ENCODE measurements around the gene IRX6.

GRCh38 chr16:55330781-55331647 is 7.0 kb downstream of the IRX6 start:
- no peak for TF ChIP-seq GATA2 (IDR thresholded peaks at IDR 0.05; ENCODE audit: low read depth, low read length)
- TF ChIP-seq GATA3 (IDR thresholded peaks at IDR 0.05; ENCODE audit: low read depth, low read length): no peak

Measured in SH-SY5Y (cell line).